Measurements from ENCODE around the gene FOXL2. TPM values are rescaled to one million over a fixed set of nuclear protein-coding genes. Genes with fewer than 3 reads are reported as not detected.

FOXL2 gene
- total and polyA plus RNA-seq, 10 donors = not detected

DNA sequence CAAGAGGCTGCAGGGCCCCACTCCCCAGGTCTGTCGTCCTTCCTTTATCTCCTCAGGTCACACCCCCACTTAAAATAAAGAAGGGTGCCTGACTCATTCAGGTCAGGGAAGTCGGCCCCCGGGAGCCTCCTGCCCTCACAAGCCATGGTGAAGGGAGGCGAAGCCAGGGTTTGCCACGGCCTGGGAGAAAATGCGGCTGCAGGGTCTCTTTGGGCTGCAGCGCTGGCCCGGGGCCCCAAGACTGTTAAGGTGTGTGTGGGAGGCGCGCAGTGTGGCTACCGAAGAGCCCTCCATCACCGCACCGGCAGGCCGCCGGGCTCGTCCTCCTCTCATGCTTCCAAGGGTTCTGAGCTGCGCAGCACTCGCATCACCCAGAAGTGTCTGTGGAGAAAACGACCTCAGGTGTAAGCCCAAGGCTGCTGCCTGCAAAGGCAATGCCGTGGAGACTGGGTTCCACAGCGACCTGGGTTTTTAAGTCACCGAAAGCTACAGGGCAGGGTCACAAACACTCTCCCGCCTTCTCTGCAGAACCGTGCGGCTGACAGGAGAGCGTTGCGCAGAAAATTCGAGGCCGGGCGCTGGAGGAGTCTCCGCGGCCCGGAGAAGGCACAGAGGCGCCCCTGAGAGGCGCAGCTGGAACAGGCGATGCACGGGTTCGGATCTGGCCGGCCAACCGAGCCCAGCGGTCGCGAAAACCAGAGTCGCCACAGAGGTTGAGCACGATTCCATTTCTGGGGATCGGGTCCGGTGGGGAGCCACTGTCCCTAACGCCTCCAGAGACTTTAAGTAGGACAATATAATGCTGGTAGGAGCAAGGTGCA, 8.7 kb downstream of the FOXL2 start:
- intact Hi-C loops (cut with DNase I; ENCODE audit: low total_unique reads) = no loop called here

GRCh38 chr3:138937690-138938055, 9.3 kb downstream of the FOXL2 start:
- Histone ChIP-seq H3K36me3 (no peaks in the 10 kb centered on the region), H3K4me3 (peak overlapping the region in 1 of 8 donors; percentile 65), H3K9me3 (no peaks in the 10 kb centered on the region), H3K4me1 (peaks cover 36 to 49% (median 47%) of the 10 kb centered on the region in 6 donors), H3K27me3 (replicated peaks in 1 of 7) (peaks cover 20 to 98% (median 77%) of the 10 kb centered on the region in 7 donors), H3K27ac (no peak overlapping the region)
- WGBS, 5 donors = 2 to 6% (median 5%) methylated on average over 17 to 29 of the region's 29 CpGs
- TF ChIP-seq POLR2A (IDR thresholded peaks at IDR 0.05) (no peak), POLR2AphosphoS5 (IDR thresholded peaks at IDR 0.05) (no peak)
- TF ChIP-seq, protein P1, sequence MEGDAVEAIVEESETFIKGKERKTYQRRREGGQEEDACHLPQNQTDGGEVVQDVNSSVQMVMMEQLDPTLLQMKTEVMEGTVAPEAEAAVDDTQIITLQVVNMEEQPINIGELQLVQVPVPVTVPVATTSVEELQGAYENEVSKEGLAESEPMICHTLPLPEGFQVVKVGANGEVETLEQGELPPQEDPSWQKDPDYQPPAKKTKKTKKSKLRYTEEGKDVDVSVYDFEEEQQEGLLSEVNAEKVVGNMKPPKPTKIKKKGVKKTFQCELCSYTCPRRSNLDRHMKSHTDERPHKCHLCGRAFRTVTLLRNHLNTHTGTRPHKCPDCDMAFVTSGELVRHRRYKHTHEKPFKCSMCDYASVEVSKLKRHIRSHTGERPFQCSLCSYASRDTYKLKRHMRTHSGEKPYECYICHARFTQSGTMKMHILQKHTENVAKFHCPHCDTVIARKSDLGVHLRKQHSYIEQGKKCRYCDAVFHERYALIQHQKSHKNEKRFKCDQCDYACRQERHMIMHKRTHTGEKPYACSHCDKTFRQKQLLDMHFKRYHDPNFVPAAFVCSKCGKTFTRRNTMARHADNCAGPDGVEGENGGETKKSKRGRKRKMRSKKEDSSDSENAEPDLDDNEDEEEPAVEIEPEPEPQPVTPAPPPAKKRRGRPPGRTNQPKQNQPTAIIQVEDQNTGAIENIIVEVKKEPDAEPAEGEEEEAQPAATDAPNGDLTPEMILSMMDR (IDR thresholded peaks at IDR 0.05 in 8 of 11, conservative IDR thresholded peaks at IDR 0.05 in 3 of 11) = no peak
- intact Hi-C loops (cut with DNase I; ENCODE audit: low total_unique reads) = no loop called here
- DNase-seq = no peak

More for the DNA sequence above, 8.7 kb downstream of the FOXL2 start:
- Histone ChIP-seq H3K4me1 (peaks cover 36 to 52% (median 47%) of the 10 kb centered on the region in 6 donors), H3K36me3 (no peaks in the 10 kb centered on the region), H3K4me3 (peak overlapping the region in 1 of 8 donors; percentile 65), H3K27me3 (replicated peaks in 1 of 7) (peaks cover 24 to 98% (median 80%) of the 10 kb centered on the region in 7 donors), H3K9me3 (no peaks in the 10 kb centered on the region), H3K27ac (no peak overlapping the region)
- WGBS, 5 donors = 2 to 11% (median 5%) methylated on average over 15 to 48 of the region's 48 CpGs
- TF ChIP-seq POLR2AphosphoS5 (IDR thresholded peaks at IDR 0.05) = no peak
- TF ChIP-seq, protein P1 (IDR thresholded peaks at IDR 0.05 in 8 of 11, conservative IDR thresholded peaks at IDR 0.05 in 3 of 11) = no peak
- no peak for TF ChIP-seq POLR2A (IDR thresholded peaks at IDR 0.05)
- no peak for DNase-seq

- peak; percentile 74 for DNase-seq
- Histone ChIP-seq H3K4me1 (peaks cover 36 to 49% (median 47%) of the 10 kb centered on the region in 6 donors), H3K9me3 (no peaks in the 10 kb centered on the region), H3K27me3 (replicated peaks in 1 of 7) (peaks cover 20 to 98% (median 73%) of the 10 kb centered on the region in 7 donors), H3K27ac (no peak overlapping the region), H3K4me3 (peak overlapping the region in 5 of 8 donors; percentile 25 to 65 (median 33)), H3K36me3 (no peaks in the 10 kb centered on the region)
- 9 to 14% (median 10%) methylated on average over 30 to 45 of the region's 45 CpGs for WGBS, 5 donors
- TF ChIP-seq, protein P1 (IDR thresholded peaks at IDR 0.05 in 8 of 11, conservative IDR thresholded peaks at IDR 0.05 in 3 of 11) = no peak
- intact Hi-C loops (cut with DNase I; ENCODE audit: low total_unique reads) = no loop called here
These were observed 9.9 kb downstream of the FOXL2 start for GRCh38 chr3:138936741-138937689.

Measured in spleen (tissue), 11 donors.